Bladder microvascular endothelial cell (primary cell): ENCODE data around the gene SEC11A. TPM values are rescaled to one million over a fixed set of nuclear protein-coding genes. Genes with fewer than 3 reads are reported as not detected.

Experiments used
- total RNA-seq: library from RNA; depleted of rRNA; stranded (reverse); fragments of >200 nt; gene quantifications from 2 replicates; pipeline ENCODE4 v1.2.3, GENCODE V29; 2014

SEC11A gene
- total RNA-seq, result 195 and 260 TPM in 2 replicates

DNA sequence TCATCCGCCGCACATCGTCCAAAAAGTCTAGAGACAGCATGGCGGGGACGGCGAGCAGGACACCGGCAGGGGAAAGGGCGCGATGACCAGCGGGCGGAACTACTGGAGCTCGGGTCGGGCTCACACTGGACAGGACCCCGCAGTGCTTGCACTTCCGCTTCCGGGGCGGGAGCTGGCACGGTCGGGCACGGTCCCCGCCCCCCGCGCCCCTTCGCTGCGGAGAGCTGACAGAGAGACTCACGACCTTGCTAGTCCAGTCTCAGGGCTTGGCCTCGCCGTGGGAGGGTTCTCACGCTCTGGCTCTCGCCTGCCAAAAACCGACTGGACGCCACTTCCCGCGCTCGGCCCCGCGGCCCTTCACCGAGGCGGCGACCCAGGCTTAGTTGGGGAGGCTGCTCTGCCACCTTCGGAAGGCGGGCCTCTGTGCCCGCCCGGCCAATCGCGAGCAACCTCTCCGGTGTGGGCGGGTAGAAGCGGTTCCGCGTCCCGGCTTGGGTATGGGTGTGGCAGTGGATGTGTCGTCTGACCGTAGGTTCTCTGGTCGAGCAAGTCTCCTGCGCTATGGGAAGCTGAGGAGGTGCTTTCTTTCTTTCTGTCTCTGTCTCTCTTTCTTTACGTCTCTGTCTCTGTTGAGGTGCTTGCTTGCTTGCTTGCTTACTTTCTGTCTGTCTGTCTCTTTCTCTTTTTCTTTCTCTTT is at the start of gene SEC11A:
TSS of gene SEC11A (minus strand) at position 104 of the 697 bp plus-strand sequence. CDS start at position 40, 64 bp downstream.

GRCh38 chr15:84748274-84749110 is 32.6 kb upstream of the SEC11A start, which contains the start of gene ZNF592:
Gene ZNF592, plus strand, starts transcription at chr15:84748592. Its CDS starts 34,084 bp downstream, at chr15:84782676.

DNA sequence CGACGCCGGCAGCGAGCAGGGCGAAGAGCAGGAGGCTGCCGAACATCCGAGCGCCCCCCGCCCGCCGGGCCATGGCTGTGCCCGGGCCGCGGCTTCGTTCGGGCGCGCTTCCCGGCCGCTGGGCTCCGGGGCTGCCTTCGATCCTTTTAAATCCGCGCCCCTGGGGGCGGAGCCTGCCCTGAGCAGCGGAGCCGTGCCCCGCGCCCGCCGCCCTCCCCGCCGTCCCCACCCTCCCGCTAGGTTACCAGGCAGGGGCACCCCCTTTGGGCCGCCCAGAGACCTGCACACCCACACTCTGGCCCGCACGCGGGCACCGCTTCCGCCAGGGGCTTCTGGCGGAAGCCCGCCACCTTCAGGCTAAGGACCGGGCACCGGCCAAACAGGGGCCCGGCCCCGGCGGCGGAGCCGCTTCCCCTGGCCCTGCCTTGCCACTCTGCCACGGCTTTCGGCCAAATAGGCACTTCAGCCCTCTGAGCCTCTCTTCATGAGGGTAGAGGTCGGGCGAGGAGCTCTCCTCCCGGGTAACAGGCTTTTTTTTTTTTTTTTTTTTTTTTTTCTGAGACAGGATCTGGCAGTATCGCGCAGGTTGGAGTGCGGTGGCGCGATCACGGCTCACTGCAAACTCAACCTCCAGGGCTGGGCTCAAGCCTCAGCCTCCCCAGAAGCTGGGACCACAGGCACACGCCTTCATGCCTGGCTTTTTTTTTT is 57.7 kb downstream of the SEC11A start, which contains the start of gene NMB:
TSS of gene NMB (minus strand) at position 120 of the 708 bp plus-strand sequence. CDS start at position 73, 47 bp downstream.

DNA sequence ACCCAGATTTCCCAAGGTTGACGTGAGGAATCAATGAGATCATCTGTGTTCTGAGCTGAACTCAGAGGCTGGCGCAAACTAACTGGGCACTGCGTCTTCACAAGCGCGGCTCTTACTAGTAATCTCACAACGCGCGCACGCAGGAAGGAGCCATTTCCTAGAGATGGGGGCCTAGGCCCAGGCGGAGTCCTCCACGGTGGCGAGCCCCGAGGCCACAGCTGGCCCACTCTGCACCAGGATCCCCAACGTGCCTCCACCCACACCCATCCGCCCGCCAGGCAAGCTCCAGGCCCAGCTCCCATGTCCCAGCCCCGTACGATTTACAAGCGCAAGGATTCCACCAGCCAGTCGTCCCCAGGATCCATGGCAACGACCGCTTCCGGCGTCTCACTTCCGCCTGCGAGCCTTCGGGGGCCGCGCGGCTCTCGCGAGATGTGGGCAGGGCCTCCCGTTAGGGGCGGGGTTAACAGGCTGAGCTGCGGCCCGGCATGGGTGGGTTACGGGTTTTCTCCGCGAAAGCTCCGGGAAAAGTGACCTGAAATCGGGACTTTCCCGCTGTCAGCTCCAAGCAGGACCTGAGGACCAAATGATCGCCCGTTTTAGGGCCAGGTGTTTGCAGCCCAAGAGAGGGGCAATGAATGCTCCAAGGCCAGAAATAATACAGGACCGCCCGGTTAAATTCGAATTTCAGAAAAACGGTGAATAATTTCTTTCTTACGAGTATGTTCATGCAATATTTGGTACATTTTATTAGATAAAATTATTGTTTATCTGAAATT is 61.8 kb downstream of the SEC11A start, which contains the start of gene WDR73:
TSS of gene WDR73 (minus strand) at position 374 of the 779 bp plus-strand sequence. CDS start at position 365, 9 bp downstream.

Other genes with a start within 250 kb of the SEC11A start
- 10.5 and 18.3 TPM in 2 replicates for gene ZSCAN2, start 115.1 kb downstream of the SEC11A start, total RNA-seq
- 12.6 and 25.7 TPM in 2 replicates for gene WDR73, start 61.9 kb downstream of the SEC11A start, total RNA-seq
- 2.4 and 3.4 TPM in 2 replicates for gene NMB, start 57.9 kb downstream of the SEC11A start, total RNA-seq
- 2.6 and 9.3 TPM in 2 replicates for gene ZNF592, start 32.5 kb upstream of the SEC11A start, total RNA-seq
- gene ALPK3, start 101.2 kb upstream of the SEC11A start, total RNA-seq, result 9.4 and 104 TPM in 2 replicates
- gene SLC28A1, start 168.5 kb upstream of the SEC11A start, total RNA-seq, result not detected in 2 replicates